Kasumi-1 (cell line): Measurements from ENCODE around the gene SP100.

Experiments
- DNase-seq, 2 experiments: peaks; one replicate each; lab custom pipeline; 2025; lab: John Stamatoyannopoulos, UW

The SP100 gene

DNA sequence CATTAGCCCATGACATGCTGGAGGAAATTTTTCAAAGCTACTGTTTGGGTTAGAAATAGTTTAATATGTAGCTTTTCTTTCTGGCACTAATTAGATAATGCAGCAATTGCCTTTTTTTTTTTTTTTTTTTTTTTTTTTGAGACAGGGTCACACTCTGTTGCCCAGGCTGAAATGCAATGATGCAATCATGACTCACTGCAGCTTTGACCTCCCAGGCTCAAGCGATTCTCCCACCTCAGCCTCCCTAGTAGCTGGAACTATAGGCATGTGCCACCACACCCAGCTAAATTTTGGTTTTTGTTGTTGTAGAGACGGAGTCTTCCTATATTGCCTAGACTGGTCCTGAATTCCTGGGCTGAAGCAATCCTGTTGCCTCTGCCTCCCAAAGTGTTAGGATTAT, 136.2 kb downstream of the SP100 start:
- no peak for DNase-seq

DNA sequence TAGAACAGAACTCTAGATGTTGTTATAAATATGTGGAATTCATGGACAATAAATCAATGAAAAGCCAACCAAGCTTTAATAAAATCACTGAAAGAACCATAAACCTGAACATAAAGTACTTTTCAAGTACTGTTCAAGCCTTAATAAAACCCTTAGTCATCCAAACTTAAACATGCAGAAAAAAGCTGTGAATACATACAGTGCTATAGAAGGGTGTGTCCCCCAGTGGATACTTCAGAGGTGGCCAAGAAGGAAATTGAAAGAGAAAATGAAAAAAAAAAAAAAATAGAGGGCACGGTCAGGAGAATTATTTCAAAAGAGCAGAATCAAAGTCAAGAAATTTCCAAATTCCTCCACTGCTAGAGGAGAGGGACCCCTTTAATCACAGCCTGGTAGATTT, 141.1 kb downstream of the SP100 start:
- DNase-seq: no peak

DNA sequence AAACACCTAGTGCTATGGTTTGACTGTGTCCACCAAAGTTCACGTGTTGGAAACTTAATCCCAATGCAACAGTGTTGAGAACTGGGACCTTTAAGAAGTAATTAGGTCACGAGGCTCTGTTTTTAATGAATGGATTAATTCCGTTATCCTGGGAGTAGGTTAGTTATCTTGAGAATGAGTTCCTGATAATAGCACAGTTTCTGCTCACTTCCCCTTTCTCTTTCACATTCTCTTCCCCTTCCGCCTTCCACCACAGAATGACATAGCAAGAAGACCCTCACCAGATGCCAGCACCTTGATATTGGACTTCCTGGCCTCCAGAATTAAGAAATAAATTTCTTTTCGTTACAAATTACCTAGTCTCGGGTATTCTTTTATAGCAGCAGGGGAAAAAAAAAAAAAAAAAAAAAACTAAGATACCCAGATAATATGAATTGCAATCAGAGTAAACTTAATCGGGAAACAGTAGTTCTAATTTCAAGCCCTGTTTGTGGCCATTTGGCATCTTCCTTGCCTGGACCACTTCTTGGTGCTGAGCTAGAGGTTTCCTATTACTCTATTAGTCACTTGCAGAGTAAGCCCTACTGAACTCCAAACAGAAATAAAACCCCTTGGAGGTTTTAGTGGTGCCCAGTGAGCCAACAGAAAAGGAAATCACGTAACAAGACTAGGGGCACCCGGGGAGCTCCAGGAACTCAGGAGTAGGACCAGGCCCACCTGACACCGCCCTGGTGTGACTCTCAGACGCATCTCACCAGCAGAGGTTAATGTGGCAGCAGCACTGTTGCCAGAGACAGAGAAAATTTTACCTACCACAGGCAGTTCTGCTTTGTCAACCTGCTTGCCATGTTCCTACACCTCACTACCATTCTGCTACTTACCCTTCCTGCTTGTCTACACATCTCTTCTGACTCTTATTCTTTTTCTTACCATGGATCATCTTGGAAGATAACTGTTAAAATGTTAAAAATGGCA, 149.1 kb downstream of the SP100 start:
- DNase-seq: peak; percentile 6 to 49

DNA sequence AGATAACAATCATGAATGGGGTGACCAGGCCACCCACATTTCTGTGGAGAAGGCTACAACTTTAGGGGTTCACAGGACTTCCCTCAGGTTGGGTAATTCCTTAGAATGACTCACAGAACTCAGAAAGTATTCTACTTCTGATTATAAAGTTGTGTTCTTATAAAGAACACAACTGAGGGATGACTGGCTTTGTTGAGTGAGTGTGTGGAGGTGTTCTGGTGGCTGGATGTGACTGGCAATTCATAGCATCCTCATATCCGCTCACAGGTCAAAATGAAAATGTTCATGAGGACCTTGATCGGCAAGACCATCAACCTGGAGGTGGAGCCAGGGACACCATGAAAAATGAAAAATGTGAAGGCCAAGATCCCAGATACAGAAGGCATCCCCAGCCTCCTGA, 153.3 kb downstream of the SP100 start:
- no peak for DNase-seq

- no peak for DNase-seq
Observed at GRCh38 chr2:230570987-230571386, 155.0 kb downstream of the SP100 start.

DNA sequence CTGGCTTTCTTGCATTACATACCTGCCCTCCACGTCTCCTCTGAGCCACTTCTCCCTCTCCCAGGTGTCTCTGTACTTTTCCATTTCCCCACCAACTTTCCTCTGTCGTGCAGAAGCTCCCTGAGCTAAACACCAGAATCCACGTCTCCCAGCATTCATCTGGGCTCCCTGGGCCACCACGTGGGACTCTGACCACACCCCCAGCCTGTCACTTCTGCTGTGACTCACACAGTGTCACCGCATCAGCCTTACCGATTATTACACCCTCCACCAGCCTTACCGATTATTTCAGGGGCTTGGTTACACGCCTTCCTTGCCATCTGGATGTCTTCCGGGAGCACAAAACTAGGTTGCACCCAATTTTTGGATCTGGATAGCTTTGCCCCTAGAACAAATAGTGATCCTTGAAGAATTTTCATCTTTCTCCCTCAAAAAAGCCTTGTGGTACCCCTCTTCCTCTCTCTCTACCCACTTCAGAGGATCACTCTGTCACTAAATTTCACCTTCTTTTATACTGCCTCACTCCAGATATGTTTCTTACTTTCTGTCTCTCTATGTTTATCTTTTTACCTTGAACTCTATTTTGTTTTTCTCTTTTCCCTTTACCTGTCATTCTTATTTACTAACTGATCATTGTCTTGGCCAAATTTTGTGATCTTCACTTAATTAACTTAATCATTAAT, 159.8 kb downstream of the SP100 start:
- DNase-seq: peak; percentile 4 to 10

DNA sequence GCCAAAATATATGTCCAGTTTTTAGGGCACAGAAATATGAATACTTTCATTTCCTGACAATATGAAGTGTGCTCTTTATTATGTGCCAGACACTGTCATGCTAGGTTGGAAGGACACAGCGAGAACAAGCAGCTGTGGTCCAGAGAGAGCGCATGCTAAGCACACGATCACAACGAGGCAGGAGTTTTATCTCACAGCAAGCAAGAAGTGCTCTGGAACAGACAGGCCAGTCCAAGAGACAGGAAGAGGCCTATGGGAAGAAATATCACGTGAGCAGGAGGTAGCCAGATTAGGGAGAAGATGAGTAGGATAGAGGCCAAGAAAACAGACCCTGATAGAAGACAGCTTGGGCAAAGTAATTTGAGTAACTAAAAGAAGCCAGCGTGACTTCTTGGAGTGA, 161.1 kb downstream of the SP100 start:
- DNase-seq: no peak

DNA sequence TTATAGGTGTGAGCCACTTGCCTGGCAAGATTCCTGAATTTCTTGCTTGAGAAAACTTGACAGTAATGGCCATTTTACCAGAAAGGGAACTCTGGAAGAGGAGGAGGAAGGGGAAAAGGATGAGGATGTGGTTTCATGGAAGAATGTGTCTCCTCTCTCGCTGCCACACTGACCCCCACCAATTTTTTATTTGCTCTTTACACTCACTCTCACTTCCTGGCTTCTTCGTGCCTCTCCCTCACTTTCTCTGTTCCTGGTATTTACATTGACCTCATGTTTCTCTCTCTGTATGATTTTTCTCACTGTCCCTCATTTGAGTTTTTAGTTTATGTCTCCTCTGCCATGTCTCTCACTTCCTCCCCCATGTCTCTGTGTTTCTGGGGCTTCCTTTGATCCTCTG, 162.1 kb downstream of the SP100 start:
- peak; percentile 7 to 13 for DNase-seq

- no peak for DNase-seq
Observed at GRCh38 chr2:230582851-230583283, 166.9 kb downstream of the SP100 start.

- no peak for DNase-seq
Observed at GRCh38 chr2:230583581-230583980, 167.6 kb downstream of the SP100 start.

DNA sequence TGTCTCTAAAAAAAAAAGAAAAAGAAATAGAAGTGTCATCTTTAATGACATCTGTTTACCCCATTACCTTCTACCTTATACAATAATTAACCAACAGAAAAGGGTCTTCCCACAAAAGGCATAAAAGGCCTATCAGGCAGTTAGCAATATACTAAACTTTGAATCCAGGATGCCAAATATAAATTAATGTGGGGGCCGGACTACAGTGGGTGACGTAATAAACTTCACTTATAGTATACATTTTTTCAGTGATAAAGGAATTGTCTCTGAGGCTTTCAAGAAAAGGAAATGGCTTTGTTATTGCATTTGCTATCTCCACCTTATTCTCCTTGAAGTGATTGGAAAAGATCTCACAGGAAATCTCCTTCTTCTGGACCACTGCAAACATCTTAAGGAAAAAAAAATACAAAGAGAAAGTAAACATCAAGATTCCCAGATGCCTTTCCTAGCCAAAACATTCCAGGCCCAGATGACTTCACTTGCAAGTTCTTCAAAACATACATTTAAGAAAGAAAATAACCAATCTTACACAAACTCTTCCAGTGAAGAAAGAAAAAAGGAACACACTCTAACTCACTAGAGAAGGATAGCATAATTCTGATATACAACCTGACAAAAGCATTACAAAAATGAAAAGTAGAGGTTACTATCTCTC, 170.5 kb downstream of the SP100 start:
- DNase-seq: no peak

GRCh38 chr2:230589025-230589424, 173.0 kb downstream of the SP100 start:
- DNase-seq: no peak

GRCh38 chr2:230589497-230590015, 173.6 kb downstream of the SP100 start:
- DNase-seq: no peak

DNA sequence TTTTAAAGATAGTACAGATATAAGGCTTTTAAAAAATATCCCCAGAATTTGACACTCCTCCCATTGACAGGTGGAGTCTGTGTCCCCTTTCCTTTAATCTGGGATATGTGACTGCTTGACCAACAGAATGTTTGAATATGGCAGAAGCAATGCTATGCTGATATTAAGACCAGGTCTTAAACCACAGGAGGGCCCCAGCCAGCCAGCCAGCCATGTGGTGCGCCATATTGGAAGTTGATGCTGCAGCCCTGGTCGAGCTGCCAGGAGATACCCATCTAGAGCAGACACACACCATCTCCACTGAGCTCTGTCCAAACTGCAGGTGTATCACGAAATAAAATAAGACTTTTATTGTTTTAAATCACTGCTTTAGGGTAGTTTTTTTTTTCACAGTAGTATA, 174.3 kb downstream of the SP100 start:
- no peak for DNase-seq

GRCh38 chr2:230591850-230592249, 175.8 kb downstream of the SP100 start:
- DNase-seq: no peak

DNA sequence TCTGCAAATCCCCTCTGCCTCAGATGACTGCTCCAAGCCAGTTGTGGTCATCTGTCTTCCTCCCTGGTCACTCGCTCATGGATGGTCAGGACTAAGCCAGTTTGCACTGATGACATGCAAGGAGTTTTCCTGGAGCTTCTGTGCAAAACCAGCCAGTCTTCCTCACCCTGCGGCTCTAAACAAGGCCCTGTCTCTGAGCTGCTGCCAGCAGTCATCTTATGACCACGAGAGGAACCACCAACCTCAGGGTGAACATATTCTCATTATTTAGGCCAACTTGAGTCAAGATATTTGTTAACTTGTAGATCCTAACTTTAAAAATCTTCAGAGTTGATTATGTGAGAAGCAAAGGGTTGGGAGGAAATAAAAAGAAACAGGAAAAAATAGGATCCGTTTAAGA, 176.8 kb downstream of the SP100 start:
- peak in 1 of 2 experiments; percentile 7 for DNase-seq
